LNCaP clone FGC (cell line): ENCODE data around the gene KRTAP5-5.
"Not testable (repeated sequence)": the region's sequence is repeated elsewhere in the genome, so short reads cannot be mapped to it uniquely, and the experiment has no call there.

ENCODE experiments used
- DNase-seq: peaks from one replicate; pipeline ENCODE4 v3.0.0-alpha.2; 2011; ENCODE audit warnings: low read depth
- H3K4me3 ChIP-seq: 2 replicates; pipeline ENCODE4 v1.5.1; 2011; ENCODE audit warnings: mild to moderate bottlenecking, low read depth, low read length, control low read depth
- TF ChIP-seq, protein P1 (sequence below): IDR thresholded peaks from 2 replicates; pipeline ENCODE4 v1.5.1; 2012; ENCODE audit warnings: mild to moderate bottlenecking; ENCODE audit not compliant: control insufficient read depth, insufficient read depth; ENCODE audit errors: extremely low read depth

The KRTAP5-5 gene

DNA sequence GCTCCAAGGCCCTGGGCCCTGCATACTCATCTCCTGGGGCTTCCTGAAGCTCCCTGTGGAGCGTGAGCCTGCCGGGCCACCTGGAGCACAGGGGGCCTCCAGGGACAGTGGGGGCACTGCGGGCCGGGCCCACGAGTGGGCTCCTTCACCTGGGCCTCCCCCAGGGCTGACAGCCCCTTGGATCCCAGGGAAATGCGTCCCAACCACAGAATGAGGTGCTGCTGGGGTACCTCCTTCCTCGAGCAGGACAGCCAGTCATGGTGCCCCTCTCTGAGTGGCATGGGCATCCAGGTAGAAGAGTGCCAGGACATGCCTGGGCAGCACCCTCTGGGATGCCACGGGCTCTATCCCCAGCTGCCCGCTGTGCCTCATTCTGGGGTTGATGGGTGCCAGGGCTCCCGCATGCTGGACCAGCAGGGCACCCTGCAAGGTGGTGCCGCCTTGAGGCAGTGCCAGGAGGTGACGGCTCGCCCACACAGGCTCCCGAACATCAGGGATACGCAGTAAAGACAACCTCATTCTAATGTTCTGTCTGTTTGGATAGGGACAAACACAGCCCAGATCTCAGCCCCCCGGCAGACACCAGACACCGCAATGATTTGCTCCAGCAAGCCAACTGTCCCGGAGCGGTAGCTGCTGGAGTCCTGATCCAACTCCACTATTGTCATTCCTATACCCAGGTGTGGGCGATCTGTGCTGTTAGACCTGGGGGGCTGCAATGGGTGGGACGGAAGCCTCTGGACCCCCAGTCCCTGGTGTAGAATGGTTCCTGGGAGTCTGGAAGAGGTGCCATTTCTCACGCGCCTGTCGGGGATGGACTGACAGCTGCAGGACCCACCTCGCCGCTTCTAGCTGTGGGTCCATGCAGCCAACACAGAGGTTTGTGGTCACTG is 25.8 kb downstream of the KRTAP5-5 start:
- TF ChIP-seq, protein P1, sequence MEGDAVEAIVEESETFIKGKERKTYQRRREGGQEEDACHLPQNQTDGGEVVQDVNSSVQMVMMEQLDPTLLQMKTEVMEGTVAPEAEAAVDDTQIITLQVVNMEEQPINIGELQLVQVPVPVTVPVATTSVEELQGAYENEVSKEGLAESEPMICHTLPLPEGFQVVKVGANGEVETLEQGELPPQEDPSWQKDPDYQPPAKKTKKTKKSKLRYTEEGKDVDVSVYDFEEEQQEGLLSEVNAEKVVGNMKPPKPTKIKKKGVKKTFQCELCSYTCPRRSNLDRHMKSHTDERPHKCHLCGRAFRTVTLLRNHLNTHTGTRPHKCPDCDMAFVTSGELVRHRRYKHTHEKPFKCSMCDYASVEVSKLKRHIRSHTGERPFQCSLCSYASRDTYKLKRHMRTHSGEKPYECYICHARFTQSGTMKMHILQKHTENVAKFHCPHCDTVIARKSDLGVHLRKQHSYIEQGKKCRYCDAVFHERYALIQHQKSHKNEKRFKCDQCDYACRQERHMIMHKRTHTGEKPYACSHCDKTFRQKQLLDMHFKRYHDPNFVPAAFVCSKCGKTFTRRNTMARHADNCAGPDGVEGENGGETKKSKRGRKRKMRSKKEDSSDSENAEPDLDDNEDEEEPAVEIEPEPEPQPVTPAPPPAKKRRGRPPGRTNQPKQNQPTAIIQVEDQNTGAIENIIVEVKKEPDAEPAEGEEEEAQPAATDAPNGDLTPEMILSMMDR: no peak
- no peak for DNase-seq
- no peak overlapping the region for H3K4me3 ChIP-seq

DNA sequence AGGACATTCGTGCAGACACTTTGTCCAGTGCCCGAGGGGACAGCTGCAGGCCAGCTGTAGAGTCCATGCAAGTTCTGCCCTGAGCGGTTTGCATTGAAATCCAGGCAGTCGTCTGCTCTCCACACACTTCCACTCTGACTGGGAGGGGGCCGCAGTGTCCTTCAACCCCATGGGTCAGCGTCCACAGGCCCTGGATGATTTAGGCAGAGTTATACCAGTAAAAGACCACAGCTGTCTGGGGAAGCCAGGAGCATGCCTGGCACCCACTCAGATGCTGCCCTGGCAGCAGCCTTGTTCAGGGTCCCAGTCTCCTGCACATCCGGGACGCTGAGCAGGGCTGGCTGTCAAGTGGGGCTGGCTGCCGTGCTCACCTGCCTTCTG is 26.5 kb downstream of the KRTAP5-5 start:
- TF ChIP-seq, protein P1: no peak
- no peak overlapping the region for H3K4me3 ChIP-seq
- no peak for DNase-seq

DNA sequence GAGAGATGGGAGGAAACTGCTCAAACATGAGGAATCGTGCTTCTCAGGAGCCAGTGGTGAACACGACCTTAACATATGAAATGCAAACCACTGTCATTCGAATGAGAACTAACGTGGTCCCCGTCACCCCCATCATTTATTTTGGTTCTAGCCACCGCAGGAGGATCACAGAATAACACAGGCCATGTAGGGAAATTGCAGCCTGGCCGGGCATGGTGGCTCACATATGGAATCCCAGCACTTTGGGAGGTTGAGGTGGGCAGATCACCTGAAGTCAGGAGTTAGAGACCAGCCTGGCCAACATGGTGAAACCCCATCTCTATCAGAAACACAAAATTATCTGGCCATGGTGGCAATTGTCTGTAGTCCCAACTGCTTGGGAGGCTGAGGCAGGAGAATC is 27.1 kb downstream of the KRTAP5-5 start:
- H3K4me3 ChIP-seq: no peak overlapping the region
- TF ChIP-seq, protein P1: no peak
- DNase-seq: no peak

DNA sequence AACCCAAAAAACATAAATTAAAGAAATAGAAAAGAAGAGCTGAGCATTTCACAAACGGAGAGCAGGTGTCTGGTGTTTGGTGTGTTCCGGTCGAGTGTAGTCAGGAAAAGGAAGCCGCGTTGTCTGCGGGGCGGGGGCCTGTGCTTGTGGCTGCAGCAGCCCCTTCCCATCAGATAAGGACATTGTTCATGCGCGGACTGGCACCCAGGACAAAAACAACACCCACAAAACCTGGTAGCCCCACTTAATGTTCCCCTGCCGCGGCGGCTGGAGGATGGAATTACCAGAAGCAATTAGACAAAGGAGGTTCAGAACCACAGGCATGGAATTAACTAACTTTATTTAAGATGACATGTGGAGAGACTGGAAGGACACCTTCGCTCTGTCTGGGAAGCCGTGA is 29.9 kb downstream of the KRTAP5-5 start:
- no peak for DNase-seq
- TF ChIP-seq, protein P1: no peak
- H3K4me3 ChIP-seq: no peak overlapping the region

DNA sequence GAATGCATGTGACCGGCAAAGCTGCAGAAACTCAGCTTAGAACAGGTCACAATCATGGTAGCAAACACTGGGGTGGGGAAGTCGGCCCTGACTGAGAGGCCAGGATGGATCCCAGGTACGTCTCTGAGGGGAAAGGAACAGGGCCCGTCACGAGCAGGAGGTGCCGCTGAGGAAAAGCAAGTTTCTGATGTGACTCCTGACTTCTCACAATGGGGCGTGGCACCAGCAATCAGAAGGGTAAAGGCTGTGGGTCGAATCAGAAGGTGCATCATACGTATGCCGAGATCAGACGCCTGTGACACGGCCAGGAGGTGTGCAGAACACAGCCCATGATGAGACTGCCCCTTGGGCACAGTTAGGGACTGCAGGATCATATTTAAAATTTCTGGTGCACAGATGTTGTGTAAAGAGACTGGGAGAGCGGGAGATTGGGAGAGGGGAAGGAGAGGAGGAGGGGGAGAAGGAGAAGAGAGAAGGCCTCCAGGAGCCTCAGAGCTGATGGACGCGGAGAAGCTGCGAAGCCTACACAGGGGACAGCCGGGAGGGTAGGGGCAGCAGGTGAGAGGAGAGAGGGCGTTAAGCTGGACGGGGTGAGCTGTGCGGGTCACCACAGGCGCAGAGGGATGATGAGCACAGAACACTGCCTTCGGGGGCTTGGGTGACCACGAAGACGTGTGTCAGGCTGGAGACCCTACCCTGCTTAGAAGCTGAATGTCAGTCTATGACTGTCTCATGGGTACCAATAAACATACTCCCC is 30.7 kb downstream of the KRTAP5-5 start:
- no peak overlapping the region for H3K4me3 ChIP-seq
- TF ChIP-seq, protein P1: no peak
- no peak for DNase-seq

DNA sequence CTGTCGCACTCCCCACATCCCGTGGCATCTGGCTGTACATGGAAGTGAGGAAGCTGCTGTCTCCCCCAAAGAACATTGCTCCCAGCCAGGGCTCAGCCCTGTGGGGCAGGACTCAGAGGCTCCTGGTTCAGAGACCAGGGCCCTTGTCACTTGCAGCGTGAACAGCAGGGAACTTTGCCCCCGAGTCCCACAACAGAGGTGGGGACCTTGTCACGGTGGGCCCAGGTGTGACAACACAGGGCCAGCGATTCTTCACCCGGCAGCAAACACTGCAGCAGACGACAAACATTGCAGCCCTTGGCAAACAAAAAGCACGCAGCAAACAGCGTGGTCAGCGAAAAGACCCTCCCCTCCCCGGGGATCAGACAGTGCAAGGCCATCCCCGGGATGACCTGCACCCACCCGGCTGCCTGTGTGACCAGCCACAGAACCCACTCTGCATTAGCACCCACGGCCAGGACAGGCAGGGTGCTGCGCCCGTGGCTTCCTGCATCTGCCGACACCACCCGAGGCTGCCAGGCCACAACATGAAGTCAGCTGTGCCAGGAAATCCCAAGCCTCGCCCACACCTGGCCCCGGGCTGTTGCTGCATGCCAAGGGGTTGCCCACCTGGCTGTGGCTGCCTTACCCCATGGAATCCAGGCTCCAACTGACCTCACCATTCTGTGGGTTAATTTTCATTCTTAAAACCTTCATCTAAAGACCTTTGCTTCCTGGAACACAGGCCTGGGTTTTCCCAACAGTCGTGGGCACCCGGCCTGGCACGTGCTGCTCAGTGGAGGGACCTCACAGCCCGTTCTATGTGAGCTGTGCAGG is 32.1 kb downstream of the KRTAP5-5 start:
- not testable (repeated sequence) for H3K4me3 ChIP-seq, DNase-seq

DNA sequence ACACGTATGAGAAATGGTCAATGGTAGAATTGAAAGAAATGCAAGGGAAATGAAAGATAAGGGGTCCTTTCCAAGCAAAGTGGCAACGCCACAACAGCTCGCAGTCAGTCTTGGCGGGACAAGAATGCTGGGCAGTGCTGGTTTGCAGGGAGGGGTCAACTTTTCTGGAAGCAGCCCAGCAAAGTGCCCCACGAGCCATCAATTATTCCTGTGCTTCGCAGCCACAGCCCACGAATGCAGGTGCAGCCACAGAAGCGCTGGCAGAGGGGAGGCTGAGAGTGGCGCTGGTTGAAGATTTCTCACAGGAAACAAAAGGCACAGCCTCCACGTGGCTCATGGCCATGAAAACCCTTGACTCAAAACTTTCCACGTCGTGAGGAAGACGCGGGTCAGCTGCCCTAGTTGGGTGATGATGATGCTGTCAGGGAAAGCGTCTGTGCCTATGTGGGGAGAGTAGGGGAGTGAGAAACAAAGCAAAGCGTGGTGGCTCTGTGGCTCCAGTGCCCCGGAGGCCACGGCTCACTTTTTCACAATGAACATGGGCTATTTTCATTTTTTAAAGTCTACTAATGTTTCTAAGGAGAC is 33.2 kb downstream of the KRTAP5-5 start:
- DNase-seq: not testable (repeated sequence)

More for the DNA sequence above, 33.2 kb downstream of the KRTAP5-5 start:
- not testable (repeated sequence) for H3K4me3 ChIP-seq
